Measurements from ENCODE around the gene PDGFB.

GRCh38 chr22:39223091-39223710, 21.6 kb downstream of the PDGFB start:
- TF ChIP-seq CTCF (conservative IDR thresholded peaks at IDR 0.05; ENCODE audit: low read depth, low read length): no peak
- no peak for TF ChIP-seq CEBPB (IDR thresholded peaks at IDR 0.05; ENCODE audit: low read depth, low read length)
- no peak for TF ChIP-seq POLR2A (IDR thresholded peaks at IDR 0.05; ENCODE audit: low read depth, low read length)
- TF ChIP-seq ELK1 (IDR thresholded peaks at IDR 0.05; ENCODE audit: borderline replicate concordance, low read depth, low read length): no peak
- no peak for TF ChIP-seq MAZ (IDR thresholded peaks at IDR 0.05; ENCODE audit: borderline replicate concordance, low read depth, low read length)
- no peak for TF ChIP-seq SMC3 (IDR thresholded peaks at IDR 0.05; ENCODE audit: low read depth, low read length)
- no peak for TF ChIP-seq USF2 (IDR thresholded peaks at IDR 0.05; ENCODE audit: low read depth, low read length)
- no peak for TF ChIP-seq RAD21 (IDR thresholded peaks at IDR 0.05; ENCODE audit: low read length)
- TF ChIP-seq RFX5 (IDR thresholded peaks at IDR 0.05; ENCODE audit: low read depth, low read length): no peak
- TF ChIP-seq MXI1 (IDR thresholded peaks at IDR 0.05; ENCODE audit: borderline replicate concordance, low read depth, low read length): no peak
- no peak for TF ChIP-seq FOS (IDR thresholded peaks at IDR 0.05; ENCODE audit: low read depth, low read length)

Measured in IMR-90 (cell line).